Smooth muscle cell (in vitro differentiated cells): Measurements from ENCODE around the gene ADARB2. TPM values are rescaled to one million over a fixed set of nuclear protein-coding genes. Genes with fewer than 3 reads are reported as not detected.

Experiments used
- DNase-seq: peaks from one replicate; lab custom pipeline; 2025; ENCODE audit not compliant: unreplicated experiment; lab: John Stamatoyannopoulos, UW
- H2AFZ ChIP-seq: fragments of 200-600 bp; sonication (generic); 2 replicates; pipeline ENCODE4 v1.6.0; 2016; ENCODE audit warnings: antibody characterized with exemption, low read depth, mild to moderate bottlenecking
- H3F3A ChIP-seq: fragments of 200-600 bp; sonication (generic); 2 replicates; pipeline ENCODE4 v1.6.0; 2017; ENCODE audit warnings: antibody characterized with exemption, low read depth
- H3K27ac ChIP-seq: fragments of 200-600 bp; sonication (generic); 2 replicates; pipeline ENCODE4 v1.5.1; 2016; ENCODE audit warnings: low read depth, mild to moderate bottlenecking
- H3K27me3 ChIP-seq: fragments of 200-600 bp; sonication (generic); 2 replicates; pipeline ENCODE4 v1.6.1; 2016; ENCODE audit warnings: low read depth, mild to moderate bottlenecking
- H3K36me3 ChIP-seq: fragments of 200-600 bp; sonication (generic); 2 replicates; pipeline ENCODE4 v1.5.1; 2016; ENCODE audit warnings: low read depth
- H3K4me1 ChIP-seq: fragments of 200-600 bp; sonication (generic); 2 replicates; pipeline ENCODE4 v1.5.1; 2016; ENCODE audit warnings: low read depth
- H3K4me2 ChIP-seq: fragments of 200-600 bp; sonication (generic); 2 replicates; pipeline ENCODE4 v1.6.0; 2016; ENCODE audit warnings: mild to moderate bottlenecking
- H3K4me3 ChIP-seq: fragments of 200-600 bp; sonication (generic); 2 replicates; pipeline ENCODE4 v1.5.1; 2016; ENCODE audit warnings: mild to moderate bottlenecking
- H3K79me2 ChIP-seq: fragments of 200-600 bp; sonication (generic); 2 replicates; pipeline ENCODE4 v1.6.0; 2016; ENCODE audit warnings: low read depth, mild to moderate bottlenecking
- H3K9ac ChIP-seq: fragments of 200-600 bp; sonication (generic); 2 replicates; pipeline ENCODE4 v1.6.0; 2016; ENCODE audit warnings: low read depth
- H3K9me3 ChIP-seq: fragments of 200-600 bp; sonication (generic); replicated peaks from 2 replicates; pipeline ENCODE4 v1.5.1; 2016; ENCODE audit warnings: low read depth
- H4K20me1 ChIP-seq: fragments of 200-600 bp; sonication (generic); 2 replicates; pipeline ENCODE4 v1.6.0; 2016; ENCODE audit warnings: low read depth
- WGBS: methylation state at CpG from one replicate; pipeline ENCODE4 v1.1.7; 2016; ENCODE audit warnings: low lambda C conversion rate; 5-methylcytosine and 5-hydroxymethylcytosine counted together
- polyA plus RNA-seq: library from polyadenylated mRNA; unstranded; fragments of >200 nt; fragmentation: Nextera tagmentation; extraction: Ambion mirVana; gene quantifications from 2 replicates; pipeline ENCODE4 v1.2.1, GENCODE V29; 2016
- total RNA-seq: library from RNA; depleted of rRNA; stranded (reverse); fragments of >200 nt; gene quantifications from 2 replicates; pipeline ENCODE4 v1.2.3, GENCODE V29; 2014
- TF ChIP-seq, protein P1 (sequence below): fragments of 200-600 bp; sonication (generic); IDR thresholded peaks from 2 replicates; pipeline ENCODE4 v1.5.1; 2017; ENCODE audit warnings: borderline replicate concordance, mild to moderate bottlenecking, antibody characterized with exemption; ENCODE audit not compliant: insufficient read depth, poor library complexity, severe bottlenecking

ADARB2 gene
- total and polyA plus RNA-seq, 2 experiments from 2014 or later: 0.13 to 0.39 TPM

DNA sequence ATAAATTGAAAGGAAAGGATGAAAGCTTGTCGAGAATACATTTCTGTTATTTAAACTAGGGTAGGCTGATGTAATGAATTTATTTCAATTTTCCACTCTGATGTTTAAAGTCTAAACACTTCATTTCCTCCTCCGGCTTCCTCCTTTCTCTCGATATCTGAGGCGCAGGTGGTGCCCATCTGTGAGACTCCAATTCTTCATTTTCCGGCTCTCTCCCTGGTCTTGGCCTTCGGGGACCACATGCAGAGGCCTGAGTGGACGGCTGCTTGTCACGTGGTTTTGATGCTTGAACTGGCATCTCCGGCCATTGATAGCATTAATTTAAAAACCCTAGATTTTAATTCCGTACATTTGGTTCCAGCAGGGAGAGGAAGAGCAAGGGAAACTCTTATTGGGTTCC, 5.8 kb upstream of the ADARB2 start:
- H3K4me1 ChIP-seq: peaks cover 8% of the 10 kb centered on the region
- no peak overlapping the region for H3K27ac ChIP-seq
- H3K4me2 ChIP-seq: no peak overlapping the region
- no peak overlapping the region for H3K4me3 ChIP-seq
- no peaks in the 10 kb centered on the region for H3K79me2 ChIP-seq
- no peaks in the 10 kb centered on the region for H3K9me3 ChIP-seq
- H3K9ac ChIP-seq: no peak overlapping the region
- DNase-seq: no peak
- no peaks in the 10 kb centered on the region for H3K36me3 ChIP-seq
- no peak overlapping the region for H2AFZ ChIP-seq
- no peaks in the 10 kb centered on the region for H4K20me1 ChIP-seq
- 93% methylated on average over 10 of the region's 10 CpGs for WGBS
- no peaks in the 10 kb centered on the region for H3F3A ChIP-seq
- peaks cover 51% of the 10 kb centered on the region for H3K27me3 ChIP-seq
- TF ChIP-seq, protein P1, sequence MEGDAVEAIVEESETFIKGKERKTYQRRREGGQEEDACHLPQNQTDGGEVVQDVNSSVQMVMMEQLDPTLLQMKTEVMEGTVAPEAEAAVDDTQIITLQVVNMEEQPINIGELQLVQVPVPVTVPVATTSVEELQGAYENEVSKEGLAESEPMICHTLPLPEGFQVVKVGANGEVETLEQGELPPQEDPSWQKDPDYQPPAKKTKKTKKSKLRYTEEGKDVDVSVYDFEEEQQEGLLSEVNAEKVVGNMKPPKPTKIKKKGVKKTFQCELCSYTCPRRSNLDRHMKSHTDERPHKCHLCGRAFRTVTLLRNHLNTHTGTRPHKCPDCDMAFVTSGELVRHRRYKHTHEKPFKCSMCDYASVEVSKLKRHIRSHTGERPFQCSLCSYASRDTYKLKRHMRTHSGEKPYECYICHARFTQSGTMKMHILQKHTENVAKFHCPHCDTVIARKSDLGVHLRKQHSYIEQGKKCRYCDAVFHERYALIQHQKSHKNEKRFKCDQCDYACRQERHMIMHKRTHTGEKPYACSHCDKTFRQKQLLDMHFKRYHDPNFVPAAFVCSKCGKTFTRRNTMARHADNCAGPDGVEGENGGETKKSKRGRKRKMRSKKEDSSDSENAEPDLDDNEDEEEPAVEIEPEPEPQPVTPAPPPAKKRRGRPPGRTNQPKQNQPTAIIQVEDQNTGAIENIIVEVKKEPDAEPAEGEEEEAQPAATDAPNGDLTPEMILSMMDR: no peak

DNA sequence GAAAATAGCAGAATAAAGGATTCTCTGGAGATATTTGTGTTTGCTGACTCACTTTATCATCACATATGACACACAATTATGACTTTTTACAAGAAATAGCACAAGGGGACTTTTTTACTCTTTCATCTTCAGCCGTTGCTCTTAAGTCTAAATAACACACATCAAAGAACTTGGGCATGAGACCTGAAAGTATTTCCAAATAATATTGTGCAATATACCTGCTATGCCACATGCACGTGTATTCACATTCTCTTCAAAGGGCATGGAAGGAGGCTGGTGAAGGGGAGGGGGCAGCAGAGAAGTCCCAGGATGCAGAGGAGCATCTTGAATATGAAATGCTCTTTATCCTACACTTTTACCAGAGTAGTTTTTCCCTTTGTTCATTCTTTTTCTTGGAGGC, 4.1 kb upstream of the ADARB2 start:
- no peak overlapping the region for H3K4me3 ChIP-seq
- 68% methylated on average over 2 of the region's 2 CpGs for WGBS
- H3K27me3 ChIP-seq: peaks cover 68% of the 10 kb centered on the region
- H3K4me2 ChIP-seq: no peak overlapping the region
- no peaks in the 10 kb centered on the region for H3K9me3 ChIP-seq
- H3F3A ChIP-seq: no peaks in the 10 kb centered on the region
- H3K9ac ChIP-seq: no peak overlapping the region
- H4K20me1 ChIP-seq: no peaks in the 10 kb centered on the region
- H3K4me1 ChIP-seq: peaks cover 8% of the 10 kb centered on the region
- no peaks in the 10 kb centered on the region for H3K36me3 ChIP-seq
- no peak overlapping the region for H3K27ac ChIP-seq
- no peaks in the 10 kb centered on the region for H3K79me2 ChIP-seq
- TF ChIP-seq, protein P1: no peak
- no peak for DNase-seq
- H2AFZ ChIP-seq: no peak overlapping the region

DNA sequence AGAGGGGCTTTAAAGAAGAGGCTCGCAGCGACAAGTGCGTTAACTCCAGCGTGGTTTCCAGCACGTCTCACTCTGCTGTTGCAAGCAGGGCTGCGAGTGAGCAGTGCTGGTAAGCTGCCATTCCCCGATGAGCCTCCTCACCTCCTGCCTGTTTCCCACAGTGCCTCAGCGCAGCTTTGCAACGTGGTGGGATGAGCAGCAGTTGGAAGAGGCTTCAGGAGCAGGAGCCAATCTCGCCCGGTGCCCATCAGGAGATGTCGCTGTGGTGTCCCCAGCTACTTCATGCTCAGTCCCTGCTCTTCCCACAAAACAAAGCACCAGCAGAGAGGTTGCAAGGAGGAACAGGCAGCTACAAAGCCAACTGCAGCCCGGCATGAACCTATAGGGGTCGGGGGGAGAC, 2.4 kb upstream of the ADARB2 start:
- Histone ChIP-seq H3K4me2 (no peak overlapping the region), H3K9ac (no peak overlapping the region), H3K4me1 (peaks cover 8% of the 10 kb centered on the region), H3K4me3 (no peak overlapping the region), H3K27me3 (peaks cover 85% of the 10 kb centered on the region), H3K9me3 (no peaks in the 10 kb centered on the region), H2AFZ (no peak overlapping the region), H3F3A (no peaks in the 10 kb centered on the region), H3K27ac (no peak overlapping the region), H4K20me1 (no peaks in the 10 kb centered on the region), H3K79me2 (no peaks in the 10 kb centered on the region), H3K36me3 (no peaks in the 10 kb centered on the region)
- TF ChIP-seq, protein P1: no peak
- 63% methylated on average over 14 of the region's 14 CpGs for WGBS
- no peak for DNase-seq

DNA sequence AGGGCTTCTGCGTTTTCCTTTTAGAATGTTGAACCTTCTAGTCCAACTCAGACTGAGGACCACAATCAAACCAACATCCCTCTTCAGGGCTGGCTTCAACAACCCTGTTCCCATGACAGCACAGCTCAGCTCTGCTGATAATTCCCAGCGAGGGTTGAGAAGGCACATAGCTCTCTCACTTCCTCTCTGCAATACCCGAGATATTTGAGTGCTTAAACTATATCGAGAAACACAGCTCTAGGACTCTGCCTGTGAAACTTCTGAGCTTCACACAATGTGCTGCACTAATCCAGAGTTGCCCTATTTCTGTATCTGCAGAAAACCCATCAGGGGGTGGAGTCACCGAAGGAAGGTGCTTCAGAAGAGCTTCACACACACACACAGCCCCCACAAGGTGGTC, 1.6 kb upstream of the ADARB2 start:
- Histone ChIP-seq H4K20me1 (no peaks in the 10 kb centered on the region), H3K27me3 (peaks cover 93% of the 10 kb centered on the region), H2AFZ (no peak overlapping the region), H3K4me1 (peaks cover 8% of the 10 kb centered on the region), H3K9ac (no peak overlapping the region), H3K36me3 (no peaks in the 10 kb centered on the region), H3K27ac (no peak overlapping the region), H3K4me2 (no peak overlapping the region), H3F3A (no peaks in the 10 kb centered on the region), H3K79me2 (no peaks in the 10 kb centered on the region), H3K9me3 (no peaks in the 10 kb centered on the region), H3K4me3 (no peak overlapping the region)
- TF ChIP-seq, protein P1: no peak
- DNase-seq: no peak
- 78% methylated on average over 5 of the region's 5 CpGs for WGBS
